ENCODE data around the gene DLK1.

Gene DLK1

DNA sequence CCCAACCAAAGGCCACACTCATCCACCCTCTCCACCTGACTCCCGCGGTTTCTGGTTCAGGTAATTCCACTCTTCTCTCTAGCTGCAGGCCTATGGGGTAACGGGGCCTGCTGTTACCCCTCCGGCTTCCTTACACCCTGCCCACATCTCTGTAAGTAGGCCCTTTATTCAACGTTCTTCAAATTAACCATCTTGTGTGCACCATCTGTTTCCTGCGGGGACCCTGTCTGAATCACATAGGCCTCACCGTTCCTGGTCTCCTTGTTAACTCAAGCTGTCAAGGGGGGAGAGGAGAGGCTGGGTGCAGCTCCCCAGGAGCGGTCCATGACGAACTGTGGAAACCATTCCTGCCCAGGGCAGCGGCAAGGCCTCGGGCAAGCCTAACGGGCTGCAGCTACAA is 9.3 kb upstream of the DLK1 start:
- DNase-seq: no peak

DNA sequence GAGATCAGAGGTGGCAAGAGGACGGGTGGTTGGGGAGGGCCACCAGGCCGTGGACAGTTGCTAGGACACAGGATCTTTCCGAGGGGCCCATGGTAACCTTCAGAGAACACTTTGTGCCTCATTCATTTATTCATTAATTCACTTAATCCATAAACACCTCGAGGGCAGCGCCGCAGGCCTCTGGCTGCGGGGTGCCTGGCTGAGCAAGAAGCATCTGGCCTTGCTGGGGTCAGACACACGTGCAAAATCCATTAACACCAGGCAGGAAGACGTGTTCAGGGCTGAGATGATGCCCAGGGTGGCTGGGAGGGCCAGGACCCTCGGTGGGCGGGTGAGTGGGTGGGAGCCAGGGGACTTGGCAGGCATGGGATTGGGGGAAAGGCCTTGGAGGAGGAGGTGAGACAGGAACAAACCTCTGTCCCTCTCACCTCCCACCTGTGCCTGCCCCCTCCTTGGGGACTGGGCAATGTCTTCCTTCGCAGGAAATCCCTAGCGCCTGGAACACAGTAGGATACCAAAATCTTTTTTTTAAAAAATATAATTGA is 6.6 kb upstream of the DLK1 start:
- DNase-seq: no peak

DNA sequence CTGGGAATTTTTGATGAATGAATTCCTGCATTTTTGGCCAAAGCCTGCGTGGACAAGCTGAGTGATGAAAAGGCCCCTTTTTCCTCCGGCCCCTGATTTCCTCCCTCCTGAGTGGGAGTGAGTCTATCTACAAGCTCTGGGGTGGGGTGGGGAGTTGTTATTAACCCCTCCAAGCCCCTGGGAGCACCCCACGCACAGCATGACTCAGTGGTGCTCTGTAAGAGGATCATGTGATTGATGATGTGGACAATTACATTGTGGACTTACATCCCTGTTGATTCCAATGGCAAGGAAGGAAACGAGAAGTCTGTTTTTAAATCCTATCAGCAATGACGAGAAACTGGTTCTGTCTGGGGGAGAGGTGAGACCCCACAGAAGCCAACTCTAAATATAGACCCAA is 5.1 kb upstream of the DLK1 start:
- no peak for DNase-seq

DNA sequence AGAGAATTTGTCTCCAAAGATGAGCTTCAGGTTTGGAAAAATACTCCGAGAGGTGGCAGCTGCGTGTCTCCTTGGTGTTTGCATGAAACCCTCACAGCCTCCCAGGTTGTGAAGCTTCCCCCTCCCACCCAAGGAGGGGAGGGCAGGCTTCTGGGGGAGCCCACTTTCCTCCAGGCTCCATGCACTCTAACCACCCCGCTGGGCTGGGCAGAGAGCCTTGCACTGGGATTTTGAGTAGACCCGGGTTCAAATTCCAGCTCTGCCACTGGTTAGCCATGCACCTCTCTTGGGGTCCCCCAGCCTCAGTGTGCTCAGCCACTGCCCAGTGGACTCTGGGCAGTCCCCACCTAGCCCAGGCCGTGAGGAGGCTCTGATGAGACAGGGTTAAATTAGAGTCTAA is 4.3 kb upstream of the DLK1 start:
- no peak for DNase-seq

DNA sequence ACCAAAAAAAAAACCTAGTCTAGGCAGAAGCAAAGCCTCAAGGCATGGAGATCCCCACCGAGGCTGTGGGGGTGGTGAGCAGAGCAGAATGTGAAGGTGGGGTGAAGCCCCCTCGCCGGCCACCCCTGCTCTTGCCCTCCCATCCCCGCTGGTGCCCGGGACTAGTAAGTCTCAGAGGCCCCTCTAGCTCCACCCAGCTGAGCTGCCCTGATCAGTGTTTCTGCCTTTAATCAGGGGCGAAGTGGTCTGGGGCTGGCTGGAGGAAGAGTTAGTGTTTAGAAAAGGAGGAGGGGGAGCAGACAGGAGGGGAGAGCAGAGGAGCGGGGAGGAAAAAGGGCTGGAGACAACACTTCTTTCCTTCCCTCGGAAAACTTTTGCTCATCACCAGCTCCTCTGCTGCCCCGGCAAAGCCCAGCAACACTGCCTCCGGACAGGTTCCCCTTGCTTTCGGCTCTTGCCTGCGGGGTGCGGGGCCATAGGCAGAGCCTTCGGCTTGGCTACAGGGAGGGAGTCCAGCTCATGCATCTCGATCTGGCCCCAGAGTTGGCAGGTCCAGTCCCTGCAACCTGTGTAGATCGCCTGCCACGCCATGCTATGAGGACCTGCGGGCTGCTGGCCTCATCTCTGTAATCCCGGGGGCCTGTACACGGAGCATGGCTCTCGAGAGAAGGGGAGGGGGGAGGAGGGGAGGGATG is 3.4 kb upstream of the DLK1 start:
- no peak for DNase-seq

DNA sequence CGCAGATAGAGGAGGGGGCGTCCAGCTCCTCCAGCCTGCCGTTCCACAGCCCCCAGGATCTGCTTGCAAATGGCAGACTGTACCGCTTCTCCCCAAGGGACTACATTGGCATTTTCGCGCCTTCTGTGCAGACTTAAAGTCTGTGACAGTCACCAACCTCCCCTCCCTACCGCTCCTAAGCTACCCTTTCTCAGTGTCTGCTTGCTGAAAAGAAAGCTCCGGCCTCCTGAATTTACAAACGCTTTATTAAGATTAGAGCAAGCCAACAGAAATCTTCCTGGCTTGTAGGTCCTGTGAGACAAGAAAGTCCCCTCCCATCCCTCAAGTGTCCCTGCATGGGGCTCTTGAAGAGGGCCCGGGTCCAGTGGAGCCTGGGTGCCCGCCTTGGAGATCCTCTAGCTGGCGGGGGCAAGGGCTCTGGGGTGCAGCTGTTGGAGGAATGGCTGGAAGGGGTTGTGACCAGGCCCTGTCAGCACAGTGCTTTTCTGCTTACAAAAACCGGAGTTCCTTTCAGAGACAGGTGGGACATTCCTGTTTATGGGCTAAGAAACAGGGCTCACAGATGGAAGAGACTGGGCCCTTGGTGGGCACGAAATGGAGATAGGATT is 2.8 kb upstream of the DLK1 start:
- no peak for DNase-seq

DNA sequence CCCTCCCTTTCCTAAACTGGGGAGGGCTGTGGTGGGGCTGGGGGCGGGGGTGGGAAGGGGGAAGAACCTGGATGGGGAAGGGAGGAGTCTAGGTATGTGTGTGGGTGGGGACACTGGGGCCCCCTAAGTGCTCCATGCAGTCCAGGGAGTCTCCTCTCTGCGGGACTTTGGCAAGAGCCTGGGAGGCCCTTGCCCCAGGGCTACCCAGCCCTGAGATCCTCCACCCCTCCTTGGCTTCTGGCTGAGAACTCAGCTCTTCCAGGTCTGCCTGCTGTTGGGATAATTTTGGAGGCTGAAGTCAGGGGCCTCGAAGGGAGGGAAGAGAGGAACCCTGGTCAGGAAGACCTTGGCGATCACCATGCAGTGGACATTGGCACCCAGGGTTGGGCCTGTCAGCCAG is 2.2 kb upstream of the DLK1 start:
- no peak for DNase-seq

DNA sequence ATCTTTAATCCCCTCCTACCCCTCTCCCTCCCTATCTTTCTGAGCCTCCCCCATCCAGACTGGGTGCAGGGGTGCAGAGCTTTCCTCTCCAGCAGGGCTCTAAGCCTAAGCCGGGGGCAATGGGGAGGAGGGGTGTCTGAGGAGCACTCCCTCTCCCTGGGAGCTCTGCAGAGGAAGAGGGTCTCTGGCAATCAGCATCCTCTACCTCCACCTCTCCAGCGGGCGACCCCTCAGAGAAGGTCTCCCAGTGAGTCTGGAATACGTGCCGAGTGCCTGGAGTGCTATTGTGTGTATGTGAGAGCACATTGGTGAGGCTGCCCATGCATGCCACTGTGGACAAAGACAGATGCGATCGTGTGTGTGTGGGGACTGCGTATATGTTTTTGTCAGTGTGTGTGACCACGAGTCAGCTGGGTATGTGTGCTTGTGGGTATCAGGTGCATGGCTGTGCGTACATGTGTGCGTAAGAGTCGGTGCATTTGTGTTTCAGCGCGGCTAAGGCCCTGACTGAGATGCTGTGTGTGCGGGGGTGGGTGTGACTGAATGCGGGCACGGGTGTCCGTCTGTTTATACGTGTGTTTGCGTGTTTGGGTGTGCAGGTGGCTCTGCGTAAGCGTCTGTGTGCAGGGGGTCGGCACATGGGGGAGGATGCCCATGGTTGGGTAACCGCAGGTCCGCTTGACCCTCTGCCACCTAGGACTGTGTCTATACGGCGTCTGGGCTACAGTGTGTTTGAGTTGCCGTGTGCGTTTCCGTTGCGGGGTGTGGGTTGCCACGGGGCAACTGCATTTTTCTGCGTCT is 905 bp upstream of the DLK1 start:
- no peak for DNase-seq

DNA sequence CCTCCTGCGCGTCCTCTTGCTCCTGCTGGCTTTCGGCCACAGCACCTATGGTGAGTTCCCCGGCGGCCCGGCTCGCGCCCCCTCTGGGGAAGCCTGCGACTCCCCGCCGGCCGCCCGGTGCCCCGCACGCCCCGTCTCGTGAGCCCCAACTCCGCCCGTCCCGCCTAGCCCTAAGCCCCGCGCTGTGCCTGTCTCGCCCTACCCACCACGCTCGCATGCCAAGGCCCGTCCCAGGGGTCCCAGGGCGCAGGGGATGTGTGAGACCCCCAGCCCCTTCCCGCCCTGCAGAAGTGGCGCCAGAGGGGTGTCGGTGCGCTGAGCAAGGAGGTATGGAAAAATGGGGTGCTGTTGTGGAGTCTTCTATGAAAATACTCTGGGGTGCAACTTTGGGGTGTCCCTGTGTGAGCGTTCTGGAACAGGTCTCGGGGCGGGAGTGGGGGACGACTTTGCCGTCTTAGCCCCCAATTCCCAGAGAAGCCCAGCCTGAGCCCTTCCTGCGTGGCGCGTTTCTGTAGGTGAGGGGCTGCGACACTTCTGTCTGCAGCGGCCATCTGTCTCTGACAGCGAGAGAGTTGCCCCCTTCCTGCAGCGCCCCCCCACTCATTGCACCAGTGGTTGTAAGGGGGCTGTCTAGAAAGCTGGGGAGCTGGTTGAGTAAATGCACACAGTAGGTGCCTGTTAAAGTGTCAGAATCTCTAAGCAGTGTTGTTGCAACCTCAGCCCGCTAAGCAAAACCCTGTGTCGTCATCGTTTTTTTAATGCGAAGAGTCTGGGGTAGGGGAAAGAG is 587 bp downstream of the DLK1 start:
- no peak for DNase-seq

DNA sequence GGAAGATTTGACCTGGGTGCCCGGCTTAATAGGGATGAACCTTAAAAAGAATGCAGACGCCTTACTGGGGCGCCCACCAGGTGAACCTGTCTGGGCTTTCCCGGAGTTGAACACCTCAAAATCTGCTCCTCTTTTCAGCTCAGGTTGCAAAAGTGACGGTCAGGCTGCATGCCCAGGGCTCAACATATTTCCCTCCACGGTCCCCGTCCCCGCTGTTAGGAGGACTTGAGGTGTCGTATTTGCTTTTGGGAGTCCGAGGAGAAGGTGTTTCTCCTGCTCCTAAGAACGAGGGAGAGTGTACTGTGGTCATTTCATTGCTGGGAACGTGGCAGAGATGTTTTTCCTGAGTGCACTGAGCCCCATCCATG is 1.2 kb downstream of the DLK1 start:
- DNase-seq: no peak

DNA sequence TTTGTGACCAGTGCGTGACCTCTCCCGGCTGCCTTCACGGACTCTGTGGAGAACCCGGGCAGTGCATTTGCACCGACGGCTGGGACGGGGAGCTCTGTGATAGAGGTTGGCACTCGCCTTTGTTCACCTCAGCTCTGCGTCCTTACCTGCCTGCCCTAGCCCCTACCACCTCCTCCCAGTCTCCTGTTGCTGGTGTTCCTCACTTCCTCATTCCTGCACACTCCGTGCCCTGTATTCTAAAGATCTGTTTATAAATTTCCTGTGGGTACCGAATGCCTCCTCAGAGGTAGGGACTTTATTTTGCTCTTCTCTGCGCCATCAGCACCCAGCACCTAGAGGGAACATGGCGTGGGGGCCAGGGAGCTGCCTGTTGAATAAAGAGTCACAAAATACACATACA is 2.3 kb downstream of the DLK1 start:
- DNase-seq: no peak

DNA sequence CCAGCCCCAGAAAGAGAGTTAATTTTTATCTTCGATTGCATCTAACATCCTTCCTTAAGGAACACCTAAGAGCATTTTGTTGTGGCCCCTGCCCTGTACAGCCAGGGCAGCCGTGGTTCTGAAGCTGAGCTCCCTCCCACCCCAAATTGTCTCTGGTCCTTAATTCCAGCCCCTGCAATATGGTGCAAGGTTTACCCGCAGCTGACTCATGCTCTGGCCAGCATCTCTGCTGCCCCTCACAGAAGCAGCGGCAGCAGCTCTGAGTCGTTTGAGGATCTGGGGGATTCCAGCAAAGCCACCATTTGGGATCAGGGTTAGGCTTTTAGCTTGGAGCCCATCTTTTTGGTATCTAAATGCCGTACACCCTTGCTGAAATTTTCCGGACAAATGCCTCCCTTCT is 3.3 kb downstream of the DLK1 start:
- no peak for DNase-seq

DNA sequence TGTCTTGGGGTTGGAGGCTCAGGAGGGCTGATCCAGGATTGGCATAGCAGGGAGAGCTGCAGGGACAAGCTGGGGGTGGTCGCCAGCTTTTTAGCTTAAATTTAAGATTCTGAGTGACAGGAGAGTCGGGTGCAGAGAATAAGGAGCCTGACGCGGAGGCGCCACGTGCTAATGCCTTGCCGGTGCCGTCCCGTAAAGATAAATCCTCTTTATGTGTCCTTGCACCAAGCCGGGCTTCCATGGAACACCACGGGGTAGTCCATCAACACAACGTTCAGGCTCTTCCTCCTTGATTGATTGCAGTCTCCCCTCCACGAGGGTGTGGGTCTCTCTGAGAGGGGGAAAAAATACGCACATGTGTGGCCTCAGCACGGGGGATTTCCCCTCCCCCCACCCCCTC is 3.9 kb downstream of the DLK1 start:
- DNase-seq: no peak

DNA sequence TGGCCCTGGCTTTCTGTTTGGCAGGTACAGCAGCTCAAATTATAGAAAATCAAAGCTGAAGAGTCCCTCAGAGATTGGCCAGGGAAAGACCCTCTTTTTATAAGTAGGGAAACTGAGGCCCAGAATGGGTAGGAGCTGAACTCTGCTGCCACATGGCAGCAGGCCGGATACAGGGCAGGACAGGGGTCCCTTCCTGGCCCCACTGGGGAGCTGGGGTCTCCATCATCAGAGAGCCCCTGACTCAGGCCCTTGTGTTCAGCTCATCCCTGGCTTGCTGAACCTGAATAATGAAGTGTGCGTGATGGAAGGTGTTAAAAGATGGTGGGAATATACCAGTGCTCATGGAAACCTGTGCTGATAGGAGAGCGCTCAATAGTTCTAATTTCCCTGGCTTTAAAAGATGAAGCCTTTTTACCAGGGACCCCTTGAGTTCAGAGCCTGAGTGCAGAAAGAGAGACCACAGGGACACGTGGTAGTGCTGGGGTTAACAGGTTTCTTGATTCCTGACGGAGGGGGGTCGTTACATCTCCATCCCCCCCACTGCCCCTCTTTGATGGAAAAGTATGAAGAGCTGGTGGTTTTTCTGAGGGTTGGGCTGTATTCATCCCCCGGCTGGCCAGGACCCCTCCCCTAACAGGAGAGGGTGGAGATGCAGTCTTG is 4.4 kb downstream of the DLK1 start:
- DNase-seq: no peak

DNA sequence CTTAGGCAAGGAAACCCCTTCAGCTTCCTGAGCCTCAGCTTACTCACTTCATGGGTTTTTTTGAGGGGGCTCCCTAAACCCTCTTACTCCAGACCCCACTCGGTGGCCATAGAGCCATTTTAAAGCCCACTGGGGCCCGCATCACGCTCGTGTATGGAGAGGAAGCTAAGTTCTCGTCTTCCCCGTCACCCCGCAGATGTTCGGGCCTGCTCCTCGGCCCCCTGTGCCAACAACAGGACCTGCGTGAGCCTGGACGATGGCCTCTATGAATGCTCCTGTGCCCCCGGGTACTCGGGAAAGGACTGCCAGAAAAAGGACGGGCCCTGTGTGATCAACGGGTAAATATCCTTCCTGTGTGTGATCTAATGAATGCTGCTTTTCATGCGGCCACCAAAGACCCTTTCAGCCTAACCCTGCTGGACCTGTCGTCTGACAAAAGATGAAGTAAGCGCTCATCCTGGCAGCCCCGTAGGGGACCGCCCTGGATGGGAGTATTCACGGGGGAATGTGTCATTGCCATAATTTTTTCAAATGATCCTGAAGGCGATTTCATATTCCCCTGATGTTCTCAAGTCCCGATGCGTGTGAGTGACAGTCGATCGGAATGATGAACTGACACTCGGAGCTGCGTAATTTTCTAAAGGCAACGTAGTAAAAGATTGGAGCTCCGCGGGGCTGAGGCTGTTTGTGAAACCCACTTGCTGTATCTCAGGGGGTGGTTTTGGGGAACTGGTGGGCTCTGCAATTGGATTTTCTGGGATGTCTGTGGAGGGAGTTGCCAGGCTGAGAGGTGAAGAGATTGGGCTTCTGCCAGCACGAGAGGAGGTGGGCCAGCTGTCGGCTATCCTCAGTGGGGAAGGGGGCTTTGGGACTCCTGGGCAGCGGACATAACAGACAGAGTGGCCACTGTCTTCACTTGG is 5.4 kb downstream of the DLK1 start:
- DNase-seq: no peak

DNA sequence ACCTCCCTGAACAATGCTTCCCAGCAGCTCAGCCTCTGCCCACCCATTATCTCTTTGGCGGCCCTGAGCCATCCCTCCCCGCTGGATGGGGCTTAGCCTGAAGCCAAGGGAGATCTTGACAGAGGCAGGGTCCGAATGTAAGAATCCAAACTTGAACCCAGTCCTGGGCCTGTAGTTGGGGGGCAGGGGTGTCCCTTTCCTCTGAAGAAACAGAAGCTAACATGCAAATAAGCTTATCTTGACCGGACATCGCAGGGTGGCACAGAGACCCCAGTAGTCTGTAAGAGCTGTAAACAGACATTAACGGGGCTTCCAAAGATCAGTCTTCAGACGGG is 6.0 kb downstream of the DLK1 start:
- DNase-seq: no peak

DNA sequence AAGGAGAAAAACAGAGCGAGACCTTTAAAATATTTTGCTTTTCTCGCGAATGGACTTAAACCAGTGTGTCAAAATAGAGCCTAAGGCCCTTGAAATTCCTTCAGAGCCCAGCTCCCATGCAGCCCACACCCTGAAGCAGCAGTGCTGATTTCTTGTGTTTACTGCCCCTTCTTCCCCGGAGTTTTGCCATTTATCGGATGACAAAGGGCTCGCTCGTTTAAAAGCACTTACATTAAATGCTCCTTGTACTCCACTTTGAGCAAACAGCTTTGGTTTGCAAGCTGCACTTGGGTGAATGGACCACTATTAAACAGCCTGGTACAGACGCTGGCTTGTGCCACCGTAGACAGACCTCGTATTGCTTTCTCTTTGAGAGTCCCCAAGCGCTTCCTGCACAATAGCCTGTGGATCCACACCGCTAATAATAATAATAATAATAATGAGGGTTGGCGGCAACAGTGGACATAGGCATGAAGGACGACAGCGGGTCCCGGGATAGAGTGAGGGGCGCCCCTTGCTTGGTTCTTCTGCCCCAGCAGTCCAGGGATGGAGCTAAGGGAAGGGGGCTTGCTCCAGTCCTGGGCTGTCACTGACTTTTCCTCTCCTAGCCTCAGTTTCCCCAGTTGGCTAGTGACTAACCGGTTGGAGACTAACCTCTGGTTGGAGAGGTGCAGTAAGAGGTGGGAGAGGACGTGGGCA is 6.6 kb downstream of the DLK1 start:
- no peak for DNase-seq

DNA sequence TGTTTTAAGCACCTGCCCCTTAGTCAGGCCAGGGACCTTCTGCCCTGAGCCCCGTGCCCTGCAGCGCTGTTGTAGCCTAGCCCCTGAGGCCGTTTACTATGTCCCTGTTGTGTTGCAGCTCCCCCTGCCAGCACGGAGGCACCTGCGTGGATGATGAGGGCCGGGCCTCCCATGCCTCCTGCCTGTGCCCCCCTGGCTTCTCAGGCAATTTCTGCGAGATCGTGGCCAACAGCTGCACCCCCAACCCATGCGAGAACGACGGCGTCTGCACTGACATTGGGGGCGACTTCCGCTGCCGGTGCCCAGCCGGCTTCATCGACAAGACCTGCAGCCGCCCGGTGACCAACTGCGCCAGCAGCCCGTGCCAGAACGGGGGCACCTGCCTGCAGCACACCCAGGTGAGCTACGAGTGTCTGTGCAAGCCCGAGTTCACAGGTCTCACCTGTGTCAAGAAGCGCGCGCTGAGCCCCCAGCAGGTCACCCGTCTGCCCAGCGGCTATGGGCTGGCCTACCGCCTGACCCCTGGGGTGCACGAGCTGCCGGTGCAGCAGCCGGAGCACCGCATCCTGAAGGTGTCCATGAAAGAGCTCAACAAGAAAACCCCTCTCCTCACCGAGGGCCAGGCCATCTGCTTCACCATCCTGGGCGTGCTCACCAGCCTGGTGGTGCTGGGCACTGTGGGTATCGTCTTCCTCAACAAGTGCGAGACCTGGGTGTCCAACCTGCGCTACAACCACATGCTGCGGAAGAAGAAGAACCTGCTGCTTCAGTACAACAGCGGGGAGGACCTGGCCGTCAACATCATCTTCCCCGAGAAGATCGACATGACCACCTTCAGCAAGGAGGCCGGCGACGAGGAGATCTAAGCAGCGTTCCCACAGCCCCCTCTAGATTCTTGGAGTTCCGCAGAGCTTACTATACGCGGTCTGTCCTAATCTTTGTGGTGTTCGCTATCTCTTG is 7.6 kb downstream of the DLK1 start:
- no peak for DNase-seq

DNA sequence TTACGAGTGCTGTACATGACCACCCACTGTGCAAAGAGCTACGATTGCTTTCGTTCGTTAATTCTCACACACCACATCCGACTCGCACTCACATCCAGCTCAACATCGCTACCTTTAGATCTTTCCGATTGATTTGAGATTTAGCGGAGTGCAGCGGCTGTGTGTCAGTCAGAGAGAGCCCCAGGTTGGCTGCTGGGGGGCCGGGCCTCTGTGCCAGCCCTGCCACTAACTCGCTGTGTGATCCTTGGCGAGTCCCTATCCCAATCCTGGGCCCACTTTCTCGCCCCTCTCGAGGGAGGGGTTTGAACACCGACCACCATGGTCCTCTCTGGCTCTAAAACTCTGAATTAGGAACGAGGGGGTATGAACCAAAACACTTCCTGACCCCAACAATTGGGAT is 8.6 kb downstream of the DLK1 start:
- DNase-seq: no peak
